ENCODE results near the gene SLC25A27. TPM values are rescaled to one million over a fixed set of nuclear protein-coding genes. Genes with fewer than 3 reads are reported as not detected.

Gene SLC25A27
- total RNA-seq, 1 donor from 2014 or later = 0.78 TPM

DNA sequence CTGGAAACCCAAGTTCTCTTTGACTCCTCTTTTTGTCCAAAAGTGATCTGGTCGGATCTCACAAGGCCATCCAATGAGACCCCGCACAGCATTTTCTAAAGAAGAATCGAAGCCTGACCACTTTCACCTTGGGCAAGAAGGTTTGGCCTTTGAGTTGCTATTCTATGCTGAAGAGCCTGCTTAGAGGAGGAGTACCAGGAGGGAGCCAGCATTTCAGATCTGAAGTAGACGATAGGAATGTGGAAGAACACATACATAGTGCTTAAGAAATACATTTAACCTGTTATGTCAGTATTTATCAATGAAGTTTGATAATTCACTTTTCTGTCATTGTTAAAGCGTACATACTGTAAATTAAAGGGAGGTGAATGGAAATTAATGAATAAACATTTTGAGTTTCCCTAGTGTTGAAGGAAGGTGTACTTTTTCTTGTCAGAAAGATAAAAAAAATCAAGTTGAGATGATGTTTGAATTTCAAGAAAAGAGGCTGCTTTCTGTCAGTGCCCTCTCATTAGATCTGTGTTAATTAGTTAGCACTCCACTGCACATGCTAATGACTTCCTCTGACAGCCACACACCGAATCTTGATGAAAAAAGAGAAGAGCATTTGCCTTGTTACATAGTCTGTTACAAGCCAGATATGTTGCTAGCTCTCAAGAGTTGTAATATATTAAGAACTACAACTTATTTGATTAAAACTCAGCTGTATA lies 24.0 kb downstream of the SLC25A27 start:
- Mint-ChIP-seq H3K27ac (no peak overlapping the region), H3K9me3 (no peaks in the 10 kb centered on the region), H3K4me3 (no peak overlapping the region), H3K4me1 (no peaks in the 10 kb centered on the region), H3K27me3 (peaks cover 9% of the 10 kb centered on the region), H3K36me3 (ENCODE audit: low read depth) (no peaks in the 10 kb centered on the region)
- ChIA-PET CTCF (no interaction called here), POLR2A (no interaction called here)
- TF ChIP-seq, protein P1, sequence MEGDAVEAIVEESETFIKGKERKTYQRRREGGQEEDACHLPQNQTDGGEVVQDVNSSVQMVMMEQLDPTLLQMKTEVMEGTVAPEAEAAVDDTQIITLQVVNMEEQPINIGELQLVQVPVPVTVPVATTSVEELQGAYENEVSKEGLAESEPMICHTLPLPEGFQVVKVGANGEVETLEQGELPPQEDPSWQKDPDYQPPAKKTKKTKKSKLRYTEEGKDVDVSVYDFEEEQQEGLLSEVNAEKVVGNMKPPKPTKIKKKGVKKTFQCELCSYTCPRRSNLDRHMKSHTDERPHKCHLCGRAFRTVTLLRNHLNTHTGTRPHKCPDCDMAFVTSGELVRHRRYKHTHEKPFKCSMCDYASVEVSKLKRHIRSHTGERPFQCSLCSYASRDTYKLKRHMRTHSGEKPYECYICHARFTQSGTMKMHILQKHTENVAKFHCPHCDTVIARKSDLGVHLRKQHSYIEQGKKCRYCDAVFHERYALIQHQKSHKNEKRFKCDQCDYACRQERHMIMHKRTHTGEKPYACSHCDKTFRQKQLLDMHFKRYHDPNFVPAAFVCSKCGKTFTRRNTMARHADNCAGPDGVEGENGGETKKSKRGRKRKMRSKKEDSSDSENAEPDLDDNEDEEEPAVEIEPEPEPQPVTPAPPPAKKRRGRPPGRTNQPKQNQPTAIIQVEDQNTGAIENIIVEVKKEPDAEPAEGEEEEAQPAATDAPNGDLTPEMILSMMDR (IDR thresholded peaks at IDR 0.05) = no peak
- ATAC-seq (ENCODE audit: low read depth) (no peak), DNase-seq (no peak)
- intact Hi-C loops (cut with micrococcal nuclease) = no loop called here

DNA sequence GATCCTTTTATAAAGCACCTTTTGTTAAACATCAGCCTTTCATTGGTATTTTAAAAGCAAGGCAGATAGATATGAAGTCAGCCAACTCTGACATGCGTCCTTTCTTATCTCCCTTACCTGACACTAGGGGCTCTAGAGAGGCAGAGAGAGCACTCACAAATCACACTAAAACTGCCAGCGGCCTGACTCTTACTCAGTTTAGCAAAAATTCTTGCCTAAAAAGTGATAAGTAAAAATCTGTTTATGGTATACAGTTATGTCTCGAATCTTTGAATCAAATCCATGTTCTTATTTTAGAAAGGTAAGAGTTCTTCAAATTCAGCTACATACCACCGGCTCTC lies 24.5 kb downstream of the SLC25A27 start:
- ChIA-PET CTCF (no interaction called here), POLR2A (no interaction called here)
- H3K27me3 Mint-ChIP-seq = peaks cover 10% of the 10 kb centered on the region
- H3K36me3 Mint-ChIP-seq (ENCODE audit: low read depth) = no peaks in the 10 kb centered on the region
- ATAC-seq (ENCODE audit: low read depth) = no peak
- no peak overlapping the region for H3K4me3 Mint-ChIP-seq
- no peaks in the 10 kb centered on the region for H3K4me1 Mint-ChIP-seq
- TF ChIP-seq, protein P1 (IDR thresholded peaks at IDR 0.05) = no peak
- intact Hi-C loops (cut with micrococcal nuclease) = no loop called here
- DNase-seq = no peak
- no peaks in the 10 kb centered on the region for H3K9me3 Mint-ChIP-seq
- no peak overlapping the region for H3K27ac Mint-ChIP-seq

- H3K27me3 Mint-ChIP-seq = peaks cover 14% of the 10 kb centered on the region
- ChIA-PET POLR2A (no interaction called here), CTCF (interaction anchor here (0.8 kb wide), 1 partner anchor 74 kb away, joined by 3 read pairs; no protein-coding TSS in a partner anchor)
- ATAC-seq (ENCODE audit: low read depth) = no peak
- H3K4me3 Mint-ChIP-seq = no peak overlapping the region
- H3K36me3 Mint-ChIP-seq (ENCODE audit: low read depth) = no peaks in the 10 kb centered on the region
- no peaks in the 10 kb centered on the region for H3K4me1 Mint-ChIP-seq
- no peak for DNase-seq
- TF ChIP-seq, protein P1 (IDR thresholded peaks at IDR 0.05) = no peak
- no peaks in the 10 kb centered on the region for H3K9me3 Mint-ChIP-seq
- H3K27ac Mint-ChIP-seq = no peak overlapping the region
- intact Hi-C loops (cut with micrococcal nuclease) = no loop called here
Observed at GRCh38 chr6:46684771-46685170, 32.0 kb downstream of the SLC25A27 start.

DNA sequence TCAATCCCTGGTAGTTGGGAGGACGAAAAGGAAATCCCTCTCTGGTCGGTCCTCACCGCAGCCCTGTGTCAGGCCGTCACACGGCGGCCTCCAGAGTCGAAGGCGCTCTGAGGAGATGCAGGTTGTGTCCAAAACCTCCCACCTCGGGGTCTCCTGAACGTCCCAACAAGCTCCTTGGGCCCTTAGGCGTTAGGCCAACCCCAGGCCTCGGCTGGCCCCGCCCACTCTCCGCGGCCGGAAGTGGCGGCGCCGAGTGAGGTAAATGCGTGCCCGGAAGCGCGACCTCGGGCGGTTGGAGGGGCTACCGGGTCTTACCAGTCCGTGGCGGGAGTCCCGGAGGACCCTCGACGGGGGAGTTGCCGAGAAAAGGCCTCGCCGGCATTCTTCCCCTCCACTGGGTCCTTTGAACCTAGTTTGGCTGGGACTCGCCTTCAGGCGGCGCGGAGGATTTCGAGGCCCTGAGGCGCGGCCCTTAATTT lies 34.9 kb downstream of the SLC25A27 start, which contains the start of gene TDRD6:
TDRD6 (plus strand) TSS at position 267 of the 479 bp plus-strand sequence. CDS start 244 bp downstream, outside the sequence.
- DNase-seq (no peak), ATAC-seq (ENCODE audit: low read depth) (no peak)
- TF ChIP-seq, protein P1 (IDR thresholded peaks at IDR 0.05) = no peak
- Mint-ChIP-seq H3K4me1 (no peaks in the 10 kb centered on the region), H3K27ac (no peak within 1 kb of the TSS), H3K27me3 (peaks cover 6% of the 10 kb centered on the region), H3K36me3 (ENCODE audit: low read depth) (no peaks in the 10 kb centered on the region), H3K9me3 (no peaks in the 10 kb centered on the region), H3K4me3 (no peak within 1 kb of the TSS)
- ChIA-PET CTCF (no interaction called here), POLR2A (no interaction called here)
- intact Hi-C loops (cut with micrococcal nuclease) = no loop called here

GRCh38 chr6:46688117-46688965 lies 35.6 kb downstream of the SLC25A27 start:
- POLR2A ChIA-PET = no interaction called here
- TF ChIP-seq, protein P1 (IDR thresholded peaks at IDR 0.05) = no peak
- ATAC-seq (ENCODE audit: low read depth) (no peak), DNase-seq (no peak)
- no peak overlapping the region for H3K27ac Mint-ChIP-seq
- no peak overlapping the region for H3K4me3 Mint-ChIP-seq
- CTCF ChIA-PET = no interaction called here
- no peaks in the 10 kb centered on the region for H3K9me3 Mint-ChIP-seq
- H3K4me1 Mint-ChIP-seq = no peaks in the 10 kb centered on the region
- H3K27me3 Mint-ChIP-seq = peaks cover 2% of the 10 kb centered on the region
- intact Hi-C loops (cut with micrococcal nuclease) = no loop called here
- H3K36me3 Mint-ChIP-seq (ENCODE audit: low read depth) = no peaks in the 10 kb centered on the region

All from activated B cell treated with CpG ODN at 0.5 μM for 24 hours (primary cell).